ENCODE data around the gene FARSA.
A peak's percentile ranks its signal among the peaks of the same experiment; 100 is the strongest.
"Not testable (repeated sequence)": the region's sequence is repeated elsewhere in the genome, so short reads cannot be mapped to it uniquely, and the experiment has no call there.

Gene FARSA

DNA sequence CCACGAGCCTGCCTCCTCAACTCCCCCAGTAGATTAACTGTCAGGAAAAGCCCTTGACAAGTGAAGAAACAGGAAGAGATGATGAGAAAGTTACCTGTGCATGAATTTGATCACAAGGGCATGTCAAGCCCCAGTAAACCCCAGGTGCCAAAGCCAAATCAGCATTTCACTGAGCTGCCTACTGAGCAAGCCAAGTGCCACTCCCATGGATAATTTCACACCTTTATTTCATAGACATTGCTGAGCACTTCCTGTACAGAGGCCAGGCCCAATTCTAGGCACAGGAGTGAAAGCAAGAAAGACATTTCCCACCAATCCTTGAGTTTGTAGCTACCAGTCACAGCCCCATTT, 21.1 kb upstream of the FARSA start:
- Histone ChIP-seq H3K4me3 (IDR thresholded peaks at IDR 0.05; ENCODE audit: insufficient read depth, low read depth, low read length) (no peak overlapping the region), H3K4me2 (no peak overlapping the region)

GRCh38 chr19:12953799-12954611, 20.5 kb upstream of the FARSA start:
- no peak overlapping the region for H2AFZ ChIP-seq (ENCODE audit: low read depth)
- H3K36me3 ChIP-seq (ENCODE audit: insufficient read depth): no peaks in the 10 kb centered on the region
- no peaks in the 10 kb centered on the region for H3K79me2 ChIP-seq (ENCODE audit: insufficient read depth, low read depth)
- H3K4me3 ChIP-seq (IDR thresholded peaks at IDR 0.05; ENCODE audit: insufficient read depth, low read depth, low read length): no peak overlapping the region
- H3K27ac ChIP-seq: no peak overlapping the region
- no peaks in the 10 kb centered on the region for H4K20me1 ChIP-seq (ENCODE audit: insufficient read depth)
- TF ChIP-seq, protein P1, sequence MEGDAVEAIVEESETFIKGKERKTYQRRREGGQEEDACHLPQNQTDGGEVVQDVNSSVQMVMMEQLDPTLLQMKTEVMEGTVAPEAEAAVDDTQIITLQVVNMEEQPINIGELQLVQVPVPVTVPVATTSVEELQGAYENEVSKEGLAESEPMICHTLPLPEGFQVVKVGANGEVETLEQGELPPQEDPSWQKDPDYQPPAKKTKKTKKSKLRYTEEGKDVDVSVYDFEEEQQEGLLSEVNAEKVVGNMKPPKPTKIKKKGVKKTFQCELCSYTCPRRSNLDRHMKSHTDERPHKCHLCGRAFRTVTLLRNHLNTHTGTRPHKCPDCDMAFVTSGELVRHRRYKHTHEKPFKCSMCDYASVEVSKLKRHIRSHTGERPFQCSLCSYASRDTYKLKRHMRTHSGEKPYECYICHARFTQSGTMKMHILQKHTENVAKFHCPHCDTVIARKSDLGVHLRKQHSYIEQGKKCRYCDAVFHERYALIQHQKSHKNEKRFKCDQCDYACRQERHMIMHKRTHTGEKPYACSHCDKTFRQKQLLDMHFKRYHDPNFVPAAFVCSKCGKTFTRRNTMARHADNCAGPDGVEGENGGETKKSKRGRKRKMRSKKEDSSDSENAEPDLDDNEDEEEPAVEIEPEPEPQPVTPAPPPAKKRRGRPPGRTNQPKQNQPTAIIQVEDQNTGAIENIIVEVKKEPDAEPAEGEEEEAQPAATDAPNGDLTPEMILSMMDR (conservative IDR thresholded peaks at IDR 0.05; ENCODE audit: low read depth, low read length): no peak
- no peak overlapping the region for H3K4me2 ChIP-seq
- H3K27me3 ChIP-seq (ENCODE audit: insufficient read depth, low read depth): no peaks in the 10 kb centered on the region
- peaks cover 4% of the 10 kb centered on the region for H3K4me1 ChIP-seq (ENCODE audit: low read depth, poor library complexity, severe bottlenecking)
- H3K9ac ChIP-seq: no peak overlapping the region

More for the DNA sequence above, 21.1 kb upstream of the FARSA start:
- TF ChIP-seq, protein P1 (conservative IDR thresholded peaks at IDR 0.05; ENCODE audit: low read depth, low read length): no peak
- Histone ChIP-seq H3K4me1 (ENCODE audit: low read depth, poor library complexity, severe bottlenecking) (peaks cover 4% of the 10 kb centered on the region), H4K20me1 (ENCODE audit: insufficient read depth) (no peaks in the 10 kb centered on the region), H2AFZ (ENCODE audit: low read depth) (no peak overlapping the region), H3K9ac (no peak overlapping the region), H3K36me3 (ENCODE audit: insufficient read depth) (no peaks in the 10 kb centered on the region), H3K27ac (peak overlapping the region; percentile 14; the same call in 1 of the 2 replicates), H3K79me2 (ENCODE audit: insufficient read depth, low read depth) (no peaks in the 10 kb centered on the region), H3K27me3 (ENCODE audit: insufficient read depth, low read depth) (no peaks in the 10 kb centered on the region)

DNA sequence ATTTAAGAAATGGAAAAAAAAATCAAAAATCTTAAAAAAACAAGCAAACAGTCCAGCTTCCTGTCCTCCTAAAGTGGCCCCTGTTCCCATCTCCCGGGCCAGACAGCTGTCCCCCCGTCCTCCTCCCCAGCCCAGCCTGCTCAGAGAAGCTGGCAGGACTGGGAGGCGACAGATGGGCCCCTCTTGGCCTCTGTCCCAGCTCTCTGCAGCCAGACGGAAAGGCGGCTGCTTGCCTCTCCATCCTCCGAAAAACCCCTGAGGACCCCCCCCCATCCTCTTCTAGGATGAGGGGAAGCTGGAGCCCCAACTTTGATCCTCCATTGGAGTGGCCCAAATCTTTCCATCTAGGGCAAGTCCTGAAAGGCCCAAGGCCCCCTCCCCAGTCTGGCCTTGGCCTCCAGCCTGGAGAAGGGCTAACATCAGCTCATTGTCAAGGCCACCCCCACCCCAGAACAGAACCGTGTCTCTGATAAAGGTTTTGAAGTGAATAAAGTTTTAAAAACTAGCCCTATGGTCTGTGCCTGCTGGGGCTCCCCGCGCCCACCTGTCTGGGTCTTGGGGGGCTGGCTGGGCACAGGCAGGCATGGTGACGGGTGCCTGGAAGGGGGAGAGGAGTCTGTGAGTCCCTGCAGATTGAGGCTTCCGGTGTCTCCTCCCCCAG, 19.8 kb upstream of the FARSA start:
- Histone ChIP-seq H3K27ac (no peak overlapping the region), H3K79me2 (ENCODE audit: insufficient read depth, low read depth) (no peaks in the 10 kb centered on the region), H3K9ac (no peak overlapping the region), H3K4me3 (IDR thresholded peaks at IDR 0.05; ENCODE audit: insufficient read depth, low read depth, low read length) (no peak overlapping the region), H2AFZ (ENCODE audit: low read depth) (no peak overlapping the region), H4K20me1 (ENCODE audit: insufficient read depth) (no peaks in the 10 kb centered on the region), H3K4me2 (no peak overlapping the region), H3K36me3 (ENCODE audit: insufficient read depth) (0 out of 2 replicates have a peak, but pooled peaks cover 5% of the 10 kb centered on the region), H3K4me1 (ENCODE audit: low read depth, poor library complexity, severe bottlenecking) (peaks cover 4% of the 10 kb centered on the region), H3K27me3 (ENCODE audit: insufficient read depth, low read depth) (no peaks in the 10 kb centered on the region)
- TF ChIP-seq, protein P1 (conservative IDR thresholded peaks at IDR 0.05; ENCODE audit: low read depth, low read length): no peak

GRCh38 chr19:12952488-12953137, 19.1 kb upstream of the FARSA start:
- H4K20me1 ChIP-seq (ENCODE audit: insufficient read depth): no peaks in the 10 kb centered on the region
- no peak overlapping the region for H3K27ac ChIP-seq
- H3K27me3 ChIP-seq (ENCODE audit: insufficient read depth, low read depth): no peaks in the 10 kb centered on the region
- H3K4me3 ChIP-seq (IDR thresholded peaks at IDR 0.05; ENCODE audit: insufficient read depth, low read depth, low read length): no peak overlapping the region
- H2AFZ ChIP-seq (ENCODE audit: low read depth): no peak overlapping the region
- 0 out of 2 replicates have a peak, but pooled peaks cover 5% of the 10 kb centered on the region for H3K36me3 ChIP-seq (ENCODE audit: insufficient read depth)
- no peak overlapping the region for H3K4me2 ChIP-seq
- peaks cover 3% of the 10 kb centered on the region for H3K79me2 ChIP-seq (ENCODE audit: insufficient read depth, low read depth)
- H3K4me1 ChIP-seq (ENCODE audit: low read depth, poor library complexity, severe bottlenecking): peaks cover 6% of the 10 kb centered on the region
- no peak overlapping the region for H3K9ac ChIP-seq
- TF ChIP-seq, protein P1 (conservative IDR thresholded peaks at IDR 0.05; ENCODE audit: low read depth, low read length): no peak

GRCh38 chr19:12952050-12952449, 18.5 kb upstream of the FARSA start:
- H3K79me2 ChIP-seq (ENCODE audit: insufficient read depth, low read depth); H3K36me3 ChIP-seq (ENCODE audit: insufficient read depth); H3K27me3 ChIP-seq (ENCODE audit: insufficient read depth, low read depth); H3K4me2 ChIP-seq; H2AFZ ChIP-seq (ENCODE audit: low read depth); H3K27ac ChIP-seq; H3K9ac ChIP-seq; H4K20me1 ChIP-seq (ENCODE audit: insufficient read depth); H3K4me3 ChIP-seq (IDR thresholded peaks at IDR 0.05; ENCODE audit: insufficient read depth, low read depth, low read length): not testable (repeated sequence)
- peaks cover 12% of the 10 kb centered on the region for H3K4me1 ChIP-seq (ENCODE audit: low read depth, poor library complexity, severe bottlenecking)
